ENCODE data around the gene PXK. TPM values are rescaled to one million over a fixed set of nuclear protein-coding genes. Genes with fewer than 3 reads are reported as not detected.

The PXK gene
- total RNA-seq, 4 donors from 2014 or later: 98.6 to 139 (median 123) TPM

GRCh38 chr3:58329150-58329921 is 3.4 kb upstream of the PXK start:
- 88 to 91% methylated on average over 8 of the region's 8 CpGs for WGBS, 2 donors
- peaks cover 51 to 62% of the 10 kb centered on the region in 2 donors for H3K4me1 ChIP-seq
- TF ChIP-seq POLR2A (IDR thresholded peaks at IDR 0.05) (no peak), CTCF (IDR thresholded peaks at IDR 0.05) (no peak)
- no peak for DNase-seq
- H3K36me3 ChIP-seq: no peaks in the 10 kb centered on the region
- no peaks in the 10 kb centered on the region for H3K27me3 ChIP-seq
- H3K9me3 ChIP-seq: no peaks in the 10 kb centered on the region
- H3K27ac ChIP-seq: peak overlapping the region in 1 of 3 donors; percentile 13
- no peak overlapping the region for H3K4me3 ChIP-seq (replicated peaks in 1 of 3)
- intact Hi-C loops (cut with DNase I): no loop called here

- intact Hi-C loops (cut with DNase I): no loop called here
- Histone ChIP-seq H3K36me3 (no peaks in the 10 kb centered on the region), H3K27me3 (no peaks in the 10 kb centered on the region), H3K4me3 (replicated peaks in 1 of 3) (no peak overlapping the region), H3K4me1 (peaks cover 48 to 56% of the 10 kb centered on the region in 2 donors), H3K27ac (peak overlapping the region; percentile 77 to 96 (median 91)), H3K9me3 (no peaks in the 10 kb centered on the region)
- DNase-seq: no peak
- whole genome bisulfite sequencing, 2 donors: 90 to 94% methylated on average over 5 of the region's 5 CpGs
- TF ChIP-seq POLR2A (IDR thresholded peaks at IDR 0.05) (no peak), CTCF (IDR thresholded peaks at IDR 0.05) (no peak)
Observed at GRCh38 chr3:58329922-58330413, 2.7 kb upstream of the PXK start.

GRCh38 chr3:58331593-58332152 is 1.0 kb upstream of the PXK start:
- no peak for TF ChIP-seq CTCF (IDR thresholded peaks at IDR 0.05)
- no peak for TF ChIP-seq POLR2A (IDR thresholded peaks at IDR 0.05)
- Histone ChIP-seq H3K36me3 (no peaks in the 10 kb centered on the region), H3K9me3 (no peaks in the 10 kb centered on the region), H3K4me3 (replicated peaks in 1 of 3) (peak overlapping the region in 1 of 3 donors; percentile 80), H3K27ac (peak overlapping the region; percentile 77 to 96 (median 91)), H3K27me3 (no peaks in the 10 kb centered on the region), H3K4me1 (peaks cover 48 to 54% of the 10 kb centered on the region in 2 donors)
- intact Hi-C loops (cut with DNase I): loop anchor here (2.0 kb wide), 1 partner anchor 161 kb away; the partner anchor contains the start of gene KCTD6
- 46 to 51% methylated on average over 4 of the region's 4 CpGs for WGBS, 2 donors
- DNase-seq: peak; percentile 83 to 84

GRCh38 chr3:58333206-58334012 is 717 bp downstream of the PXK start:
- H3K36me3 ChIP-seq: no peaks in the 10 kb centered on the region
- TF ChIP-seq POLR2A (IDR thresholded peaks at IDR 0.05) (peak in 1 of 2 donors; percentile 10), CTCF (IDR thresholded peaks at IDR 0.05) (peak in 2 of 6 experiments; percentile 28 to 30)
- peak; percentile 65 to 73 for DNase-seq
- intact Hi-C loops (cut with DNase I): loop anchor here (2.0 kb wide), 1 partner anchor 159 kb away; the partner anchor contains the start of gene KCTD6
- H3K9me3 ChIP-seq: no peaks in the 10 kb centered on the region
- peak overlapping the region; percentile 10 to 80 (median 61) for H3K4me3 ChIP-seq (replicated peaks in 1 of 3)
- H3K27me3 ChIP-seq: no peaks in the 10 kb centered on the region
- peak overlapping the region; percentile 77 to 96 (median 91) for H3K27ac ChIP-seq
- 0% methylated on average over 12 to 18 of the region's 37 CpGs for WGBS, 2 donors
- peaks cover 42 to 59% of the 10 kb centered on the region in 2 donors for H3K4me1 ChIP-seq
